Gastroesophageal sphincter (tissue), 3 donors: ENCODE results near the gene H19.

Experiments
- EP300 ChIP-seq: sonication (generic); formaldehyde crosslinking; IDR thresholded peaks from one replicate; pipeline ENCODE4 v1.6.1; 2017; ENCODE audit warnings: antibody characterized with exemption, mild to moderate bottlenecking
- POLR2A ChIP-seq, 2 donors: fragments of 450-650 bp; IDR thresholded peaks; one replicate each; pipeline ENCODE4 v1.6.1; 2017; ENCODE audit warnings: antibody characterized with exemption in 2 of 2, mild to moderate bottlenecking in 2 of 2, moderate library complexity in 1 of 2
- POLR2AphosphoS5 ChIP-seq: sonication (generic); formaldehyde crosslinking; IDR thresholded peaks from one replicate; pipeline ENCODE4 v1.6.1; 2017; ENCODE audit warnings: antibody characterized with exemption
- TF ChIP-seq, protein P1 (sequence below), 4 experiments: fragments of 200-600 bp in 2 of 4; fragments of 450-650 bp in 2 of 4; sonication (generic) in 1 of 4; IDR thresholded peaks; one replicate each; pipeline ENCODE4 v1.5.1; 2017 to 2019; ENCODE audit warnings: antibody characterized with exemption in 4 of 4, mild to moderate bottlenecking in 2 of 4, moderate library complexity in 2 of 4

DNA sequence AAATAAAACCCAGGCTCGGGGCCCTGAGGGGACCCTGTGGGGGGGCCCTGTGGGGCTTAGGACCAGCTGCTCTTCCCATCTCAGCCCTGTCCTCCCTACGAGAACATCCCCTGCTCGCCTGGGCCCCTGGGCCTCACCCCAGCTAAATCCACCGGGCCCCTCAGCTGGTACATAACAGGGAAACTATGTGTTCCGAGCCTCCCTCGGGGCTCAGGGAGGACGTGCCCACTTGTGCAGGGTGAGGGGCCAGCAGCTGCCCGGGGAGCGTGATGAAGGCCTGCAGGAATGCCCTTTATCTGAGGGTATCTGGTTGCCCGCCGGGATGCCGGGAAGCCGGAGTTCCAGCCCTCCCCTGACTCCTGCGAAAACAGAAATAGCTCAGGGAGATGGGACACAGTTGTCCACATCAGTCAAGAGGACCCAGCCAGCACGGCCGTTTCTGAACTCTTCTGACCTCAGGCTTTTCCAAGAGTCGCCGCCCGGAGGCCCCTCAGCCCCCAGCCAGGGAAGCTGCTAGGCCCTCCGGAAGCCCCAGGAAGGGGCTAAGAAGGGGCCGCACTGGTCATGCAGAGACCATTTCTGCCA is 29.9 kb downstream of the H19 start:
- TF ChIP-seq, protein P1, sequence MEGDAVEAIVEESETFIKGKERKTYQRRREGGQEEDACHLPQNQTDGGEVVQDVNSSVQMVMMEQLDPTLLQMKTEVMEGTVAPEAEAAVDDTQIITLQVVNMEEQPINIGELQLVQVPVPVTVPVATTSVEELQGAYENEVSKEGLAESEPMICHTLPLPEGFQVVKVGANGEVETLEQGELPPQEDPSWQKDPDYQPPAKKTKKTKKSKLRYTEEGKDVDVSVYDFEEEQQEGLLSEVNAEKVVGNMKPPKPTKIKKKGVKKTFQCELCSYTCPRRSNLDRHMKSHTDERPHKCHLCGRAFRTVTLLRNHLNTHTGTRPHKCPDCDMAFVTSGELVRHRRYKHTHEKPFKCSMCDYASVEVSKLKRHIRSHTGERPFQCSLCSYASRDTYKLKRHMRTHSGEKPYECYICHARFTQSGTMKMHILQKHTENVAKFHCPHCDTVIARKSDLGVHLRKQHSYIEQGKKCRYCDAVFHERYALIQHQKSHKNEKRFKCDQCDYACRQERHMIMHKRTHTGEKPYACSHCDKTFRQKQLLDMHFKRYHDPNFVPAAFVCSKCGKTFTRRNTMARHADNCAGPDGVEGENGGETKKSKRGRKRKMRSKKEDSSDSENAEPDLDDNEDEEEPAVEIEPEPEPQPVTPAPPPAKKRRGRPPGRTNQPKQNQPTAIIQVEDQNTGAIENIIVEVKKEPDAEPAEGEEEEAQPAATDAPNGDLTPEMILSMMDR (IDR thresholded peaks at IDR 0.05) = no peak
- TF ChIP-seq EP300 = no peak
- no peak for TF ChIP-seq POLR2A (IDR thresholded peaks at IDR 0.05)
- no peak for TF ChIP-seq POLR2AphosphoS5
